Retinal pigment epithelial cell (primary cell): ENCODE results near the gene ZNF577.
A peak's percentile ranks its signal among the peaks of the same experiment; 100 is the strongest.
"Not testable (repeated sequence)": the region's sequence is repeated elsewhere in the genome, so short reads cannot be mapped to it uniquely, and the experiment has no call there.

Source experiments
- DNase-seq: peaks from one replicate; pipeline ENCODE4 v3.0.0-alpha.2; 2010; ENCODE audit warnings: low read depth
- H3K4me3 ChIP-seq: 2 replicates; pipeline ENCODE4 v1.5.1; 2011; ENCODE audit warnings: mild to moderate bottlenecking, low read length, control low read depth, moderate library complexity
- TF ChIP-seq, protein P1 (sequence below): conservative IDR thresholded peaks from 2 replicates; pipeline ENCODE4 v1.5.1; 2011; ENCODE audit warnings: low read depth, low read length, control low read depth, inconsistent platforms

The ZNF577 gene

DNA sequence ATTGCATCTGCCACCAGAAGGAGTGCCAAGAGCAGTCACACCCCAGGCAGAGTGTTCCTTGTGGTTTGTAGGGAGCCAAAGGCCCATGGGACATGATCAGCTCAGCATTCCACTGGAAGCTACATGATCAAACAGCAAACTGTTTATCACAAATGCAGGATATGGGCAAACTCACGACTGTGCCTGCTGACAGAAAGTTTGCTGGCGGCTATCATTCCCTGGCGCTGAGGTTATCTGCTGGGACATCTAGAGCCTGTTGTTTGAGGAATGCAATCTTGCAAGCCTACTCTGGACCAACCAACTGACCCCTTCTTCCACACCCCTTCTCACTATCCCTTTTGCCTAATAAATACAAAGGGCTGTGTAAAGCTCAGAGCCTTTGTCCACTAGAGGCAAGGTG is 31.9 kb upstream of the ZNF577 start:
- no peak for DNase-seq
- no peak overlapping the region for H3K4me3 ChIP-seq
- TF ChIP-seq, protein P1, sequence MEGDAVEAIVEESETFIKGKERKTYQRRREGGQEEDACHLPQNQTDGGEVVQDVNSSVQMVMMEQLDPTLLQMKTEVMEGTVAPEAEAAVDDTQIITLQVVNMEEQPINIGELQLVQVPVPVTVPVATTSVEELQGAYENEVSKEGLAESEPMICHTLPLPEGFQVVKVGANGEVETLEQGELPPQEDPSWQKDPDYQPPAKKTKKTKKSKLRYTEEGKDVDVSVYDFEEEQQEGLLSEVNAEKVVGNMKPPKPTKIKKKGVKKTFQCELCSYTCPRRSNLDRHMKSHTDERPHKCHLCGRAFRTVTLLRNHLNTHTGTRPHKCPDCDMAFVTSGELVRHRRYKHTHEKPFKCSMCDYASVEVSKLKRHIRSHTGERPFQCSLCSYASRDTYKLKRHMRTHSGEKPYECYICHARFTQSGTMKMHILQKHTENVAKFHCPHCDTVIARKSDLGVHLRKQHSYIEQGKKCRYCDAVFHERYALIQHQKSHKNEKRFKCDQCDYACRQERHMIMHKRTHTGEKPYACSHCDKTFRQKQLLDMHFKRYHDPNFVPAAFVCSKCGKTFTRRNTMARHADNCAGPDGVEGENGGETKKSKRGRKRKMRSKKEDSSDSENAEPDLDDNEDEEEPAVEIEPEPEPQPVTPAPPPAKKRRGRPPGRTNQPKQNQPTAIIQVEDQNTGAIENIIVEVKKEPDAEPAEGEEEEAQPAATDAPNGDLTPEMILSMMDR: no peak

DNA sequence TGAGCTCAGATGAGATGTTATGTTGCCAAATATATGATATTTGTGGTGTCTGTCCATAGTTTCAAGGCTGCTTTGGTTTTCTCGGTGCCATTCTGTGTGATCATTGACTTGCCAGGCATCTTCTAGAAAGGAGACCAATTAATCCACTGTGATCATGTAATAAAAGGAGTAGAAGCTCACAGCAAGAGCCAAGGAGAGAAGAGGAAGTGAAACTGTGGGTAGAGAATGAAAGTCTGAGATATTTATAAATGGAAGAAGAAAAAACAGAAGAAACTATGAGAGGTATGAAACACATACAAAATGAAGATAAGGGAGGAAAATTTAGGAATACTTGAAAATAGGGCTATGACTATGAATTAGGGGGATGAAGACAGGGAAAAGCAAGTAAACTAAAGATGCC is 28.4 kb upstream of the ZNF577 start:
- no peak overlapping the region for H3K4me3 ChIP-seq
- DNase-seq: no peak
- TF ChIP-seq, protein P1: no peak

DNA sequence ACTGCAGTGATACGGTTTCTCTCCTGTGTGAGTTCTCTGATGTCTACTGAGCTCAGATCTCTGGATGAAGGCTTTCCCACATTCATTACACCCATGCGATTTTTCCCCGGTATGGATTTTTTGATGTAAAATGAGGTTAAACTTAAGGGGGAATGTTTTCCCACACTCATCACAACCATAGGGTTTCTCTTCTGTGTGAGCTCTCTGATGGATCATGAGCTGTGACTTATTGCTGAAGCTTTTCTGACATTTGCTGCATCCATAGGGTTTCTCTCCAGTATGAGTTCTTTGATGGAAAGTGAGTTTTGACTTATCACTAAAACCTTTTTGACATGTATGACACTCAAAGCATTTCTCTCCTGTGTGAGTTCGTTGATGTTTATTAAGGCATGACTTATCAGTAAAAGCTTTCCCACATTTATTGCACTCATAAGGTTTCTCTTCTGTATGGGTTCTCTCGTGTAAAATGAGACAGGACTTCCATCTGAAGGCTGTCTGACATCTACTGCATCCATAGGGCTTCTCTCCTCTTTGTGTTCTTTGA is 27.6 kb upstream of the ZNF577 start:
- DNase-seq: no peak
- H3K4me3 ChIP-seq: no peak overlapping the region
- TF ChIP-seq, protein P1: no peak

DNA sequence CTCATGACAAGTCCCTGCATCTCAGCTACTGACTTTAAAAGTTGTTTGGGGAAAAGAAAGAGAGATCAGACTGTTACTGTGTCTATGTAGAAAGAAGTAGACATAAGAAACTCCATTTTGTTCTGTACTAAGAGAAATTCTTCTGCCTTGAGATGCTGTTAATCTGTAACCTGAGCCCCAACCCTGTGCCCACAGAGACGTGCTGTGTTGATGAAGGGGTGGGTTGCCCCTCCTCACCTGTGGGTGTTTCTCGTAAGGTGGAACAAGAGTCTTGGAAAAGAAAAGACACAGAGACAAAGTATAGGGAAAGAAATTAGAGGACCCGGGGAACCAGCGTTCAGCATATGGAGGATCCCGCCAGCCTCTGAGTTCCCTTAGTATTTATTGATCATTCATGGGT is 20.2 kb upstream of the ZNF577 start:
- DNase-seq, H3K4me3 ChIP-seq: not testable (repeated sequence)

DNA sequence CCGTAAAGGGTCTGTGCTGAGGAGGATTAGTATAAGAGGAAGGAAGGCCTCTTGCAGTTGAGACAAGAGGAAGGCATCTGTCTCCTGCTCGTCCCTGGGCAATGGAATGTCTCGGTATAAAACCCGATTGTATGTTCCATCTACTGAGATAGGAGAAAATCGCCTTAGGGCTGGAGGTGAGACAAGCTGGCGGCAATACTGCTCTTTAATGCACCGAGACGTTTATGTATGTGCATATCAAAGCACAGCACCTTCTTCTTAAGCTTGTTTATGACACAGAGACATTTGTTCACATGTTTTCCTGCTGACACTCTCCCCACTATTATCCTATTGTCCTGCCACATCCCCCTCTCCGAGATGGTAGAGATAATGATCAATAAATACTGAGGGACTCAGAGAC is 18.4 kb upstream of the ZNF577 start:
- not testable (repeated sequence) for H3K4me3 ChIP-seq

DNA sequence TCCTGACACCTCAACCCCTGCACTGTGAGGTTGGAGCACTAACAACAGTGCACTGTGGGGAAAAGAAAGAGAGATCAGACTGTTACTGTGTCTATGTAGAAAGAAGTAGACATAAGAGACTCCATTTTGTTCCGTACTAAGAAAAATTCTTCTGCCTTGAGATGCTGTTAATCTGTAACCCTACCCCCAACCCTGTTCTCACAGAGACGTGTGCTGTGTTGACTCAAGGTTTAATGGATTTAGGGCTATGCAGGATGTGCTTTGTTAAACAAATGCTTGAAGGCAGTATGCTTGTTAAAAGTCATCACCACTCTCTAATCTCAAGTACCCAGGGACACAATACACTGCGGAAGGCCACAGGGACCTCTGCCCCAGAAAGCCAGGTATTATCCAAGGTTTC is 17.9 kb upstream of the ZNF577 start:
- H3K4me3 ChIP-seq, DNase-seq: not testable (repeated sequence)

More for the DNA sequence above, 18.4 kb upstream of the ZNF577 start:
- DNase-seq: not testable (repeated sequence)

DNA sequence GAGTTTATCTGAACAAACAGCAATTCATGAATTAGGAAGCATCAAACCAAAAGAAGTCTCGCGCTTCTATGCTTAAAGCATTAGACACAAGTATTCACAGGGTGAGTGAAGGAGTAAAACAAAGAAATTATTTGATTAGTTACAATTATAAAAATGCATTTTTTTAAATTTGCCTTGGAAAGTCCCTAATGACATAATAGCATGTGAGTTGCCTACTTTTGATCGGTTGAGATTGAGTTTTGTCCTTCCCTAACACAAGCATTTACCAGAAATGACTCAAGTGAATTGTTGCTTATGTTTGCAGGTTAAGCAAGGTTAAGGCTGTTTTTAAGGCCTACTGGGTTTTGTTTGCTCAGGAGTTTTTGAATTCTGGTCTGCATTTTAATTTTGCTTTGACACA is 17.5 kb upstream of the ZNF577 start:
- peak overlapping the region; percentile 98 for H3K4me3 ChIP-seq
- no peak for DNase-seq
- TF ChIP-seq, protein P1: no peak

DNA sequence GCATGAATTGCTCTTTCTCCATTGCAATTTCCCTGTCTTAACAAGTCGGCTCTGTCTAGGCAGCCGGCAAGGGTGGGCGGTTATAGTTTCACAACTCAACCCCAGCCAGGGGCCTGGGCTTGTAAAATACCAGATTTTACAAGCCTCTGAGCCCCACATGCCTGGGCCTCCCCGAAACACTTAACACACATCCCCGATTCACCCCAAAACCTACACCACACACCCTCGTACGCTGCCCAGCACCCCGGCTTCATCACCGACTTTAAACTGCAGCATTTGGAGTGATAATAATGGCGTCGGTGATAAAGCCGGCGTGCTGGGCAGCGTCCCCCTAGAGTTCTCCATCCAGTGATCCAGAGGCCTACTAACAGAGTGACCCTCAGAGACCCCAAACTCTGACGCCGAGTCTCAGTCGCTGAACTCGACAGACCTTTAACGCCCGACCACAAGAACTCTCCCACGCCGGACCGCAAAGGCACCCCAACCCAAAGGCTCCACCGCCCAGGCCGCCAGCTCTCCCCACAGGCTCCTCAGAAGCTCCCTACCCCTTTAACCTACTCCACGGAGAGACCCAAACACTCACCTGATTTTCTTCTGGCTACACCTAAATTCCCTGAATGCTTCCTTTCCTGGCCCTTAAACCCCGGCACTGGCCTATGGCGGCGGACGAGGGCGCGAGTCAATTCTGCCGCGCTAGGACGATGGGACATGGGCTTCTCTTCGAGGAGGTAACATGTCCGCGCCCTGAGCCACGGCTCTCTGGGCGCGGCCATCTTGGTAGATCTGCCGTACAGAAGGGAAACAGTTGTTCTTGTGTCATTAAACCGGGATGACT is 16.8 kb upstream of the ZNF577 start, which contains the start of gene ZNF649:
Gene ZNF649 (minus strand): TSS at position 687 of the 835 bp plus-strand sequence. CDS start 4,910 bp downstream, outside the sequence.
- TF ChIP-seq, protein P1: peak; percentile 2
- peak; percentile 40 for DNase-seq
- peak within 1 kb of the TSS; percentile 98 for H3K4me3 ChIP-seq
